OCI-LY7 (cell line): ENCODE data around the gene PCDH1. TPM values are rescaled to one million over a fixed set of nuclear protein-coding genes. Genes with fewer than 3 reads are reported as not detected.
"Not testable (repeated sequence)": the region's sequence is repeated elsewhere in the genome, so short reads cannot be mapped to it uniquely, and the experiment has no call there.

Source experiments
- BruUV-seq: library from RNA; stranded (reverse); fragments of 400-500 nt; replicated peaks from 2 replicates; lab custom pipeline; 2021; lab: Mats Ljungman, UMichigan
- CTCF ChIA-PET: fragments of 300-600 bp; sonication (Branson Sonifier 250); formaldehyde crosslinking; loops from one replicate; lab custom pipeline; 2022; ENCODE audit warnings: antibody characterized with exemption; ENCODE audit not compliant: unreplicated experiment; lab: Charles Lee
- POLR2A ChIA-PET: fragments of 300-600 bp; sonication (Branson Sonifier 250); formaldehyde crosslinking; loops from one replicate; lab custom pipeline; 2022; ENCODE audit warnings: antibody characterized with exemption; lab: Charles Lee
- DNase-seq: peaks from one replicate; pipeline ENCODE4 v3.0.0-alpha.2; 2015; ENCODE audit warnings: low spot score
- H2AFZ ChIP-seq: fragments of 200-600 bp; sonication (generic), shearing (Covaris generic); 2 replicates; pipeline ENCODE4 v1.6.1; 2014; ENCODE audit warnings: mild to moderate bottlenecking, antibody characterized with exemption, low read length, moderate library complexity
- H3K27ac ChIP-seq: fragments of 200-600 bp; sonication (generic); 2 replicates; pipeline ENCODE4 v1.5.1; 2014; ENCODE audit warnings: mixed run types, low read depth, mild to moderate bottlenecking, moderate library complexity, low read length, inconsistent platforms; ENCODE audit not compliant: poor library complexity, severe bottlenecking
- H3K36me3 ChIP-seq: fragments of 200-600 bp; sonication (generic); 2 replicates; pipeline ENCODE4 v1.6.1; 2014; ENCODE audit warnings: mild to moderate bottlenecking, antibody characterized with exemption, low read length, moderate library complexity, mixed read lengths; ENCODE audit not compliant: insufficient read depth
- H3K4me1 ChIP-seq: fragments of 200-600 bp; sonication (generic); 2 replicates; pipeline ENCODE4 v1.5.1; 2014; ENCODE audit warnings: mild to moderate bottlenecking, low read length; ENCODE audit not compliant: insufficient read depth, poor library complexity, severe bottlenecking
- H3K4me2 ChIP-seq: fragments of 200-600 bp; sonication (generic); 2 replicates; pipeline ENCODE4 v1.6.1; 2014; ENCODE audit warnings: mild to moderate bottlenecking, low read length
- H3K4me3 ChIP-seq: fragments of 200-600 bp; sonication (generic); 2 replicates; pipeline ENCODE4 v1.5.1; 2014; ENCODE audit warnings: mild to moderate bottlenecking, low read depth, low read length; ENCODE audit not compliant: poor library complexity, severe bottlenecking
- H3K79me2 ChIP-seq: fragments of 200-600 bp; sonication (generic); 2 replicates; pipeline ENCODE4 v1.6.1; 2016; ENCODE audit warnings: low read depth, mild to moderate bottlenecking, low read length, moderate library complexity, mixed read lengths; ENCODE audit not compliant: insufficient read depth
- H3K9me2 ChIP-seq: fragments of 200-600 bp; sonication (generic); 2 replicates; pipeline ENCODE4 v1.6.1; 2016; ENCODE audit warnings: mild to moderate bottlenecking, low read length, mixed read lengths; ENCODE audit not compliant: insufficient read depth
- H3K9me3 ChIP-seq: fragments of 200-600 bp; sonication (generic); 2 replicates; pipeline ENCODE4 v1.6.1; 2014; ENCODE audit warnings: mild to moderate bottlenecking, mixed run types, low read length, mixed read lengths
- H4K20me1 ChIP-seq: fragments of 200-600 bp; sonication (generic); 2 replicates; pipeline ENCODE4 v1.6.1; 2014; ENCODE audit warnings: mild to moderate bottlenecking, antibody characterized with exemption, low read length, moderate library complexity, mixed read lengths; ENCODE audit not compliant: insufficient read depth
- EZH2phosphoT487 ChIP-seq: fragments of 200-600 bp; sonication (generic); IDR thresholded peaks from 2 replicates; pipeline ENCODE4 v1.6.1; 2018; ENCODE audit warnings: low read depth, borderline replicate concordance, mild to moderate bottlenecking, mixed run types, antibody characterized with exemption, low read length, moderate library complexity, mixed read lengths
- intact Hi-C: fragments of 100-400 bp; cut with micrococcal nuclease; formaldehyde crosslinking; loops from one replicate; pipeline ENCODE4 v1.10.0; 2022; ENCODE audit not compliant: unreplicated experiment
- total RNA-seq, 2 experiments: library from RNA; depleted of rRNA in 1 of 2; stranded (reverse); fragments of >200 nt in 1 of 2; shearing (Covaris generic) in 1 of 2; gene quantifications; 2 replicates each; pipeline ENCODE4 v1.2.3, GENCODE V29; 2014 to 2022
- TF ChIP-seq, protein P1 (sequence below): fragments of 200-600 bp; sonication (generic); conservative IDR thresholded peaks from 2 replicates; pipeline ENCODE4 v1.5.1; 2014; ENCODE audit warnings: mild to moderate bottlenecking, antibody characterized with exemption, low read length, moderate library complexity, mixed read lengths

Gene PCDH1
- total RNA-seq, 2 experiments from 2014 or later, result not detected

DNA sequence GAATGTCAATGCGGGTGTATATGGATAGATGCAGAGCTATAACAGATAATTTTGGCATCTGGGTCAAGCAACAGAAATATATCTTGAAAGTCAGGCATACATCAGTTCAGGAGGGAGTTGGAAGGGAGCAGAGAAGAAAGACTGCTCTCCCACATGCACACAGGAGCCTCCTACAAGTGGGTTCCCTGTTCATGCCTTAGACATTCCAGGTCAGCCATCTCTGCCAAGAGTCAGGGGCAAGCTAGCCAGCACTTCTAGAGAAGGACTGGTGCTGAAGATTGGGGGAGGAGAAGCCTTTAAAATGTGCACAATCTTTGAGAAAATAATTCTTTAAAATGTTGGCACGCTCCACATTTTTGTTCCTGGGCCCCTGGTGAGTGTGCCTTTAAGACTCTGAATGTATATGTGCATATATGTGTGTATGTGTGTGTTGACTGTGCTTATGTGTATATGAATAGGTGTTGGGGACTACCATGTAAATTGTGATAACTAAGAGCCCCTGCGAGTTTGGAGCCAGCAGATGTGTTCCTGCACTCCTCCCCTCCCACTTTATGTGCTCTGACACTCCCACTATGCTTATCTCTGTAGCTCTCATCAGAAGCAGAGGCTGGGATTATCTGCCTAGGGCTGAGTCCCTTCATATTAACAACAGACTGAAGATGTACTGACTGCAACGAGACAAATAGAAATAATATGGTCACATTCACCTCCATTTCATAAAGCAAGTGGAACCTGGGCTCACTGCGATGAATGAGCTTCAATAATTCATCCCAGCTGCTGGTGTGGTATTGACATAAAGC, 24.0 kb upstream of the PCDH1 start:
- DNase-seq, result no peak
- no peaks in the 10 kb centered on the region for H4K20me1 ChIP-seq
- ChIA-PET POLR2A (interaction anchor here (0.5 to 1.2 kb wide), 4 partner anchors 11 to 227 kb away, joined by 3 to 8 read pairs (median 4); no protein-coding TSS in a partner anchor), CTCF (no interaction called here)
- H3K36me3 ChIP-seq, result no peaks in the 10 kb centered on the region
- intact Hi-C loops, result no loop called here
- H2AFZ ChIP-seq, result no peak overlapping the region
- no peaks in the 10 kb centered on the region for H3K9me2 ChIP-seq
- no peak overlapping the region for H3K27ac ChIP-seq
- no peak overlapping the region for H3K4me3 ChIP-seq
- H3K79me2 ChIP-seq, result no peaks in the 10 kb centered on the region
- H3K4me1 ChIP-seq, result no peaks in the 10 kb centered on the region
- no peak overlapping the region for H3K4me2 ChIP-seq
- BruUV-seq, result no TSS peak
- H3K9me3 ChIP-seq, result no peaks in the 10 kb centered on the region
- TF ChIP-seq, protein P1, sequence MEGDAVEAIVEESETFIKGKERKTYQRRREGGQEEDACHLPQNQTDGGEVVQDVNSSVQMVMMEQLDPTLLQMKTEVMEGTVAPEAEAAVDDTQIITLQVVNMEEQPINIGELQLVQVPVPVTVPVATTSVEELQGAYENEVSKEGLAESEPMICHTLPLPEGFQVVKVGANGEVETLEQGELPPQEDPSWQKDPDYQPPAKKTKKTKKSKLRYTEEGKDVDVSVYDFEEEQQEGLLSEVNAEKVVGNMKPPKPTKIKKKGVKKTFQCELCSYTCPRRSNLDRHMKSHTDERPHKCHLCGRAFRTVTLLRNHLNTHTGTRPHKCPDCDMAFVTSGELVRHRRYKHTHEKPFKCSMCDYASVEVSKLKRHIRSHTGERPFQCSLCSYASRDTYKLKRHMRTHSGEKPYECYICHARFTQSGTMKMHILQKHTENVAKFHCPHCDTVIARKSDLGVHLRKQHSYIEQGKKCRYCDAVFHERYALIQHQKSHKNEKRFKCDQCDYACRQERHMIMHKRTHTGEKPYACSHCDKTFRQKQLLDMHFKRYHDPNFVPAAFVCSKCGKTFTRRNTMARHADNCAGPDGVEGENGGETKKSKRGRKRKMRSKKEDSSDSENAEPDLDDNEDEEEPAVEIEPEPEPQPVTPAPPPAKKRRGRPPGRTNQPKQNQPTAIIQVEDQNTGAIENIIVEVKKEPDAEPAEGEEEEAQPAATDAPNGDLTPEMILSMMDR, result no peak
- no peak for TF ChIP-seq EZH2phosphoT487

DNA sequence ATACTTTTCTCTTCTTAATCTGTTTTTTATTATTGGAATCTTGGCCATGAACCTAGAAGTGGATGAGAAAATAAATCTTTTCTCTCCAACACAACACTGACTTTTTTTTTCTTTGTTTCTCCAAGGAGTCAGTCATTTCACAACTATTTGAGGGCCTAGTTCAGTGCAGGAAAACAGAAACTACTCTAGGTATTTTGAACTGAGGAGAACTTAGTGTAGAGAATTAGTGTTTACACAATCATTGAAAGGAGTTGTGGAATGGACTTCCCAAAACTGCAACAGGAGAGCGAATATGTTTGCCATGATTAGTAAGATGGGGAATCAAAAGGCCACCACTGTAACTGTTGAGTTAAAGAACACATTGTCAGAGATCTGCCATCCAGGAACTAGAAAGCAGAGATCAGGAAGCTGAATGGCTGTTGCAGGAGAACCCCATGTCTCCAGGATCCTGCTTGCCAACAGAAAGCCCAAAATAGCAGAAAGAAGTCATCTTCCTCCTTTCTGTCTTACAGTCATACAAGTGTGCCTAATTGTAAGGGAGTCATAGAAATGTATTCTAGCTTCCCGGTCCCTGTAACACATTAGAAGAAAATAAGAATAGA, 20.3 kb upstream of the PCDH1 start:
- no peak for DNase-seq
- BruUV-seq, result no TSS peak
- TF ChIP-seq, protein P1, result no peak
- no peak for TF ChIP-seq EZH2phosphoT487
- intact Hi-C loops, result no loop called here
- no peak overlapping the region for H3K4me3 ChIP-seq
- ChIA-PET POLR2A (no interaction called here), CTCF (no interaction called here)
- H4K20me1 ChIP-seq, result no peaks in the 10 kb centered on the region
- H3K4me1 ChIP-seq, result no peaks in the 10 kb centered on the region
- H3K79me2 ChIP-seq, result no peaks in the 10 kb centered on the region
- H3K27ac ChIP-seq, result no peak overlapping the region
- no peaks in the 10 kb centered on the region for H3K36me3 ChIP-seq
- H3K9me2 ChIP-seq, result no peaks in the 10 kb centered on the region
- no peak overlapping the region for H2AFZ ChIP-seq
- H3K4me2 ChIP-seq, result no peak overlapping the region
- H3K9me3 ChIP-seq, result no peaks in the 10 kb centered on the region

DNA sequence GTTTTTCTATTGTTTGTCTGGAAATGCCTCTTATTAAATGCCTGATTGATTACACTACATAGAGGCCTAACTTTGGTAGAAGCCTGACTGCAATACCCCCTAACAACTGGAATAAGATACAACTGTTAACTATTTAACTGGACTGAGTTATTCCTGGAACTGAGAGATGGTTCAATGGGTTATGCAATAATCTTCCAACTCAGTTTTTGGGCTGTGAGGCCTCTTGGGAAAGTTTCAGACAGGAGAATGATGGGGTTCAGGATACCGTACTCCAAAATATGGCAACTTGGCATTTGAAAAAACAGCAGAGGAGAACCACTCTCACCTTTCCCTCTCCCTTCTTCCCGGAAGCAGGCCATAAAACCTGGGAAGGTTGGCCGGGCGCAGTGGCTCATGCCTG, 19.2 kb upstream of the PCDH1 start:
- no peak for DNase-seq
- no peaks in the 10 kb centered on the region for H3K36me3 ChIP-seq
- intact Hi-C loops, result no loop called here
- BruUV-seq, result no TSS peak
- no peaks in the 10 kb centered on the region for H3K9me3 ChIP-seq
- no peak overlapping the region for H2AFZ ChIP-seq
- H3K27ac ChIP-seq, result no peak overlapping the region
- POLR2A ChIA-PET, result no interaction called here
- H4K20me1 ChIP-seq, result no peaks in the 10 kb centered on the region
- no peaks in the 10 kb centered on the region for H3K4me1 ChIP-seq
- TF ChIP-seq, protein P1, result no peak
- TF ChIP-seq EZH2phosphoT487, result no peak
- H3K4me2 ChIP-seq, result no peak overlapping the region
- no peak overlapping the region for H3K4me3 ChIP-seq
- CTCF ChIA-PET, result no interaction called here
- H3K79me2 ChIP-seq, result no peaks in the 10 kb centered on the region
- H3K9me2 ChIP-seq, result no peaks in the 10 kb centered on the region

DNA sequence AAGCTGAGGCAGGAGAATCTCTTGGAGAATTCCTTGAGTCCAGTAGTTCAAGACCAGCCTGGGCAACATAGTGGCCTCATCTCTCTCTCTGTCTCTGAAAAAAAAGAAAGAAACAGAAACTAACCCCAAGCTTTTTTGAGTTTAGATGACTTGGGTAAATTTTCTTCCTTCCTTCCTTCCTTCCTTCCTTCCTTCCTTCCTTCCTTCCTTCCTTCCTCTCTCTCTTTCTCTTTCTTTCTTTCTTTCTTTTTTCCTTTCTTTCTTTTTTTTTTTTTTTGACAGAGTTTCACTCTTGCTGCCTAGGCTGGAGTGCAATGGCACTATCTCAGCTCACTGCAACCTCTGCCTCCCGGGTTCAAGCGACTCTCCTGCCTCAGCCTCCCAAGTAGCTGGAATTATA, 12.2 kb upstream of the PCDH1 start:
- ChIA-PET POLR2A (interaction anchor here (0.6 to 2.2 kb wide), 6 partner anchors 9 to 29 kb away, joined by 3 to 8 read pairs (median 4); no protein-coding TSS in a partner anchor), CTCF (interaction anchor here (1.2 to 1.5 kb wide), 2 partner anchors 26 to 70 kb away, joined by 4 to 15 read pairs; no protein-coding TSS in a partner anchor)
- BruUV-seq, H3K36me3 ChIP-seq, H2AFZ ChIP-seq, H3K27ac ChIP-seq, H4K20me1 ChIP-seq, H3K9me3 ChIP-seq, H3K9me2 ChIP-seq, intact Hi-C loops, H3K4me2 ChIP-seq, DNase-seq, H3K4me3 ChIP-seq, H3K79me2 ChIP-seq, H3K4me1 ChIP-seq: not testable (repeated sequence)
